ENCODE measurements around the gene TBC1D19.

DNA sequence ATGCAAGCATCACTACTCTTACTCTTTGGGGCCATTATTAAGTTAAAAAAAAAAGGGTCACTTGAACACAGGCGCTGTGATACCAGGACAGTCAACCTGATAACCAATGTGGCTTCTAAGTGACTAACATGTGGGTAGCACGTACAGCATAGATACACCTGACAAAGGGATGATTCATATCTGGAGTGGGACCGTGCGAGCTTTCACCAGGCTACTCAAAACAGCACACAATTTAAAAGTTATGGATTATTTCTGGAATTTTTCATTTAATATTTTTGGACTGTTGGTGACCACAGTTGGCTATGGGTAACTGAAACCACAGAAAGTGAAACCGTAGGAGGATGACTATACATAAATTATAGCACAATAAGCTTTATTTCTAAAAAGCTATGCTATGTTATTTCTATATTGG lies 162.9 kb downstream of the TBC1D19 start:
- TF ChIP-seq MXI1 (IDR thresholded peaks at IDR 0.05; ENCODE audit: borderline replicate concordance, low read depth, low read length) (no peak), CHD1 (IDR thresholded peaks at IDR 0.05; ENCODE audit: low read depth, low read length) (no peak), POLR2A (IDR thresholded peaks at IDR 0.05; ENCODE audit: low read depth, low read length) (no peak), SMC3 (IDR thresholded peaks at IDR 0.05; ENCODE audit: low read depth, low read length) (no peak), RFX5 (IDR thresholded peaks at IDR 0.05; ENCODE audit: low read depth, low read length) (no peak)
- TF ChIP-seq, protein P1, sequence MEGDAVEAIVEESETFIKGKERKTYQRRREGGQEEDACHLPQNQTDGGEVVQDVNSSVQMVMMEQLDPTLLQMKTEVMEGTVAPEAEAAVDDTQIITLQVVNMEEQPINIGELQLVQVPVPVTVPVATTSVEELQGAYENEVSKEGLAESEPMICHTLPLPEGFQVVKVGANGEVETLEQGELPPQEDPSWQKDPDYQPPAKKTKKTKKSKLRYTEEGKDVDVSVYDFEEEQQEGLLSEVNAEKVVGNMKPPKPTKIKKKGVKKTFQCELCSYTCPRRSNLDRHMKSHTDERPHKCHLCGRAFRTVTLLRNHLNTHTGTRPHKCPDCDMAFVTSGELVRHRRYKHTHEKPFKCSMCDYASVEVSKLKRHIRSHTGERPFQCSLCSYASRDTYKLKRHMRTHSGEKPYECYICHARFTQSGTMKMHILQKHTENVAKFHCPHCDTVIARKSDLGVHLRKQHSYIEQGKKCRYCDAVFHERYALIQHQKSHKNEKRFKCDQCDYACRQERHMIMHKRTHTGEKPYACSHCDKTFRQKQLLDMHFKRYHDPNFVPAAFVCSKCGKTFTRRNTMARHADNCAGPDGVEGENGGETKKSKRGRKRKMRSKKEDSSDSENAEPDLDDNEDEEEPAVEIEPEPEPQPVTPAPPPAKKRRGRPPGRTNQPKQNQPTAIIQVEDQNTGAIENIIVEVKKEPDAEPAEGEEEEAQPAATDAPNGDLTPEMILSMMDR (conservative IDR thresholded peaks at IDR 0.05; ENCODE audit: low read depth, low read length), result no peak
- TF ChIP-seq, protein P2, sequence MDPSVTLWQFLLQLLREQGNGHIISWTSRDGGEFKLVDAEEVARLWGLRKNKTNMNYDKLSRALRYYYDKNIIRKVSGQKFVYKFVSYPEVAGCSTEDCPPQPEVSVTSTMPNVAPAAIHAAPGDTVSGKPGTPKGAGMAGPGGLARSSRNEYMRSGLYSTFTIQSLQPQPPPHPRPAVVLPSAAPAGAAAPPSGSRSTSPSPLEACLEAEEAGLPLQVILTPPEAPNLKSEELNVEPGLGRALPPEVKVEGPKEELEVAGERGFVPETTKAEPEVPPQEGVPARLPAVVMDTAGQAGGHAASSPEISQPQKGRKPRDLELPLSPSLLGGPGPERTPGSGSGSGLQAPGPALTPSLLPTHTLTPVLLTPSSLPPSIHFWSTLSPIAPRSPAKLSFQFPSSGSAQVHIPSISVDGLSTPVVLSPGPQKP (IDR thresholded peaks at IDR 0.05; ENCODE audit: borderline replicate concordance, low read depth, low read length), result no peak

Data from IMR-90 (cell line).